ENCODE measurements around the gene FADS2.

- no peak for TF ChIP-seq CTCF (IDR thresholded peaks at IDR 0.05)
- TF ChIP-seq MAX (IDR thresholded peaks at IDR 0.05), result no peak
- no peak for TF ChIP-seq RARB (CRISPR knock-in tag; IDR thresholded peaks at IDR 0.05)
- TF ChIP-seq CBX2 (IDR thresholded peaks at IDR 0.05; ENCODE audit: borderline replicate concordance, low read depth), result no peak
- no peak for TF ChIP-seq RAD21 (conservative IDR thresholded peaks at IDR 0.05 in 1 of 2, IDR thresholded peaks at IDR 0.05 in 1 of 2)
- no peak for TF ChIP-seq MAFK (IDR thresholded peaks at IDR 0.05; ENCODE audit: partially characterized antibody)
- TF ChIP-seq ELK1 (IDR thresholded peaks at IDR 0.05; ENCODE audit: low read depth, low read length), result no peak
These were observed 27.0 kb downstream of the FADS2 start for GRCh38 chr11:61854966-61855714.

Measured in A549 (cell line).